MM.1S (cell line): Measurements from ENCODE around the gene IRF1.

Experiments used
- CTCF ChIP-seq: fragments of 300-600 bp; sonication (generic); IDR thresholded peaks from 2 replicates; pipeline ENCODE4 v1.5.1; 2016; ENCODE audit warnings: antibody characterized with exemption, low read length, mixed read lengths
- EZH2 ChIP-seq: fragments of 300-600 bp; sonication (generic); optimal IDR thresholded peaks from 2 replicates; pipeline ENCODE3; 2017; ENCODE audit warnings: low read depth, mild to moderate bottlenecking, antibody characterized with exemption, low read length, mixed read lengths
- EZH2phosphoT487 ChIP-seq: fragments of 300-600 bp; sonication (generic); IDR thresholded peaks from 2 replicates; pipeline ENCODE4 v1.6.1; 2018; ENCODE audit warnings: antibody characterized with exemption, low read length

GRCh38 chr5:132474131-132474723 lies 16.3 kb downstream of the IRF1 start:
- TF ChIP-seq CTCF (no peak), EZH2 (no peak), EZH2phosphoT487 (no peak)
